NB4 (cell line): ENCODE measurements around the gene METTL22.

Experiments used
- MAX ChIP-seq: IDR thresholded peaks from 2 replicates; pipeline ENCODE4 v1.6.1; 2011; ENCODE audit warnings: low read depth, low read length
- MYC ChIP-seq: IDR thresholded peaks from 2 replicates; pipeline ENCODE4 v1.6.1; 2011; ENCODE audit warnings: low read depth, low read length
- POLR2A ChIP-seq: IDR thresholded peaks from 2 replicates; pipeline ENCODE4 v1.6.1; 2011; ENCODE audit warnings: mild to moderate bottlenecking; ENCODE audit not compliant: insufficient read length; ENCODE audit errors: extremely low read depth
- TF ChIP-seq, protein P1 (sequence below): IDR thresholded peaks from one replicate; pipeline ENCODE4 v1.5.1; 2012; ENCODE audit warnings: low read depth, low read length

GRCh38 chr16:8691728-8692127, 70.2 kb downstream of the METTL22 start:
- TF ChIP-seq, protein P1, sequence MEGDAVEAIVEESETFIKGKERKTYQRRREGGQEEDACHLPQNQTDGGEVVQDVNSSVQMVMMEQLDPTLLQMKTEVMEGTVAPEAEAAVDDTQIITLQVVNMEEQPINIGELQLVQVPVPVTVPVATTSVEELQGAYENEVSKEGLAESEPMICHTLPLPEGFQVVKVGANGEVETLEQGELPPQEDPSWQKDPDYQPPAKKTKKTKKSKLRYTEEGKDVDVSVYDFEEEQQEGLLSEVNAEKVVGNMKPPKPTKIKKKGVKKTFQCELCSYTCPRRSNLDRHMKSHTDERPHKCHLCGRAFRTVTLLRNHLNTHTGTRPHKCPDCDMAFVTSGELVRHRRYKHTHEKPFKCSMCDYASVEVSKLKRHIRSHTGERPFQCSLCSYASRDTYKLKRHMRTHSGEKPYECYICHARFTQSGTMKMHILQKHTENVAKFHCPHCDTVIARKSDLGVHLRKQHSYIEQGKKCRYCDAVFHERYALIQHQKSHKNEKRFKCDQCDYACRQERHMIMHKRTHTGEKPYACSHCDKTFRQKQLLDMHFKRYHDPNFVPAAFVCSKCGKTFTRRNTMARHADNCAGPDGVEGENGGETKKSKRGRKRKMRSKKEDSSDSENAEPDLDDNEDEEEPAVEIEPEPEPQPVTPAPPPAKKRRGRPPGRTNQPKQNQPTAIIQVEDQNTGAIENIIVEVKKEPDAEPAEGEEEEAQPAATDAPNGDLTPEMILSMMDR = no peak
- TF ChIP-seq POLR2A (no peak), MAX (no peak), MYC (no peak)
